Measurements from ENCODE around the gene ST8SIA6. TPM values are rescaled to one million over a fixed set of nuclear protein-coding genes. Genes with fewer than 3 reads are reported as not detected.

The ST8SIA6 gene
- total RNA-seq, 1 experiment from 2014 or later: 0.14 TPM

- peaks cover 15% of the 10 kb centered on the region for H3K4me1 Mint-ChIP-seq (ENCODE audit: low read depth, unreplicated experiment)
- H3K27me3 Mint-ChIP-seq (ENCODE audit: unreplicated experiment): no peaks in the 10 kb centered on the region
- BruUV-seq (replicated peaks): no TSS peak
- CTCF ChIA-PET: interaction anchor here (0.7 kb wide), 1 partner anchor 1555 kb away, joined by 3 read pairs; no protein-coding TSS in a partner anchor
- no peak overlapping the region for H3K4me3 Mint-ChIP-seq (ENCODE audit: low read depth, unreplicated experiment)
- no peak for DNase-seq
- no peaks in the 10 kb centered on the region for H3K9me3 Mint-ChIP-seq (ENCODE audit: low read depth, unreplicated experiment)
- H3K27ac Mint-ChIP-seq (ENCODE audit: unreplicated experiment): no peak overlapping the region
- intact Hi-C loops (cut with micrococcal nuclease; ENCODE audit: unreplicated experiment): no loop called here
- peaks cover 8% of the 10 kb centered on the region for H3K36me3 Mint-ChIP-seq (ENCODE audit: insufficient read depth, unreplicated experiment)
- no peak for TF ChIP-seq CTCF (IDR thresholded peaks at IDR 0.05; ENCODE audit: unreplicated experiment)
Measured at GRCh38 chr10:17383801-17384555, 70.4 kb downstream of the ST8SIA6 start.

- H3K27ac Mint-ChIP-seq (ENCODE audit: unreplicated experiment): no peak overlapping the region
- DNase-seq: no peak
- BruUV-seq (replicated peaks): no TSS peak
Measured at GRCh38 chr10:17381502-17382142, 72.8 kb downstream of the ST8SIA6 start.

GRCh38 chr10:17380888-17381287 is 73.5 kb downstream of the ST8SIA6 start:
- TF ChIP-seq CTCF (IDR thresholded peaks at IDR 0.05; ENCODE audit: unreplicated experiment): no peak
- no peak for DNase-seq
- intact Hi-C loops (cut with micrococcal nuclease; ENCODE audit: unreplicated experiment): no loop called here
- no peaks in the 10 kb centered on the region for H3K4me1 Mint-ChIP-seq (ENCODE audit: low read depth, unreplicated experiment)
- H3K9me3 Mint-ChIP-seq (ENCODE audit: low read depth, unreplicated experiment): peaks cover 4% of the 10 kb centered on the region
- H3K27me3 Mint-ChIP-seq (ENCODE audit: unreplicated experiment): no peaks in the 10 kb centered on the region
- no peak overlapping the region for H3K27ac Mint-ChIP-seq (ENCODE audit: unreplicated experiment)
- no peaks in the 10 kb centered on the region for H3K36me3 Mint-ChIP-seq (ENCODE audit: insufficient read depth, unreplicated experiment)
- no TSS peak for BruUV-seq (replicated peaks)
- CTCF ChIA-PET: no interaction called here
- no peak overlapping the region for H3K4me3 Mint-ChIP-seq (ENCODE audit: low read depth, unreplicated experiment)

More at GRCh38 chr10:17381502-17382142, 72.8 kb downstream of the ST8SIA6 start:
- intact Hi-C loops (cut with micrococcal nuclease; ENCODE audit: unreplicated experiment): no loop called here
- TF ChIP-seq CTCF (IDR thresholded peaks at IDR 0.05; ENCODE audit: unreplicated experiment): no peak
- H3K9me3 Mint-ChIP-seq (ENCODE audit: low read depth, unreplicated experiment): no peaks in the 10 kb centered on the region
- CTCF ChIA-PET: interaction anchor here (0.9 kb wide), 1 partner anchor 71 kb away, joined by 7 read pairs; no protein-coding TSS in a partner anchor
- H3K27me3 Mint-ChIP-seq (ENCODE audit: unreplicated experiment): no peaks in the 10 kb centered on the region
- H3K4me1 Mint-ChIP-seq (ENCODE audit: low read depth, unreplicated experiment): no peaks in the 10 kb centered on the region
- H3K36me3 Mint-ChIP-seq (ENCODE audit: insufficient read depth, unreplicated experiment): no peaks in the 10 kb centered on the region
- H3K4me3 Mint-ChIP-seq (ENCODE audit: low read depth, unreplicated experiment): no peak overlapping the region

GRCh38 chr10:17380016-17380415 is 74.4 kb downstream of the ST8SIA6 start:
- no peak for DNase-seq
- no peak for TF ChIP-seq CTCF (IDR thresholded peaks at IDR 0.05; ENCODE audit: unreplicated experiment)
- Mint-ChIP-seq H3K4me1 (ENCODE audit: low read depth, unreplicated experiment) (no peaks in the 10 kb centered on the region), H3K9me3 (ENCODE audit: low read depth, unreplicated experiment) (peaks cover 4% of the 10 kb centered on the region), H3K36me3 (ENCODE audit: insufficient read depth, unreplicated experiment) (no peaks in the 10 kb centered on the region), H3K27ac (ENCODE audit: unreplicated experiment) (no peak overlapping the region), H3K4me3 (ENCODE audit: low read depth, unreplicated experiment) (no peak overlapping the region), H3K27me3 (ENCODE audit: unreplicated experiment) (no peaks in the 10 kb centered on the region)
- CTCF ChIA-PET: no interaction called here
- no TSS peak for BruUV-seq (replicated peaks)
- intact Hi-C loops (cut with micrococcal nuclease; ENCODE audit: unreplicated experiment): no loop called here
